ENCODE results near the gene PRCC.

- no peak for TF ChIP-seq EZH2 (IDR thresholded peaks at IDR 0.05; ENCODE audit: borderline replicate concordance, low read depth, low read length, poor library complexity, severe bottlenecking)
- TF ChIP-seq CTCF (conservative IDR thresholded peaks at IDR 0.05; ENCODE audit: low read depth, low read length): no peak
Measured at GRCh38 chr1:156755527-156755950, 11.8 kb upstream of the PRCC start.
